ENCODE data around the gene MEF2C.

The MEF2C gene

GRCh38 chr5:88741964-88742363 is 141.0 kb downstream of the MEF2C start:
- DNase-seq = no peak
- intact Hi-C loops (cut with DNase I) = no loop called here

- no peak for DNase-seq
- intact Hi-C loops (cut with DNase I) = no loop called here
Measured at GRCh38 chr5:88740604-88741185, 142.3 kb downstream of the MEF2C start.

GRCh38 chr5:88736494-88736893 is 146.5 kb downstream of the MEF2C start:
- no peak for DNase-seq
- intact Hi-C loops (cut with DNase I) = no loop called here

GRCh38 chr5:88734983-88735382 is 148.0 kb downstream of the MEF2C start:
- DNase-seq = no peak
- intact Hi-C loops (cut with DNase I) = no loop called here

- intact Hi-C loops (cut with DNase I) = no loop called here
- DNase-seq = no peak
Measured at GRCh38 chr5:88734191-88734640, 148.8 kb downstream of the MEF2C start.

GRCh38 chr5:88732862-88733261 is 150.1 kb downstream of the MEF2C start:
- no peak for DNase-seq
- intact Hi-C loops (cut with DNase I) = no loop called here

GRCh38 chr5:88732181-88732633 is 150.8 kb downstream of the MEF2C start:
- DNase-seq = peak in 31 of 42 donors; percentile 6 to 81 (median 35)
- intact Hi-C loops (cut with DNase I) = no loop called here

GRCh38 chr5:88729829-88730182 is 153.2 kb downstream of the MEF2C start:
- intact Hi-C loops (cut with DNase I) = no loop called here

GRCh38 chr5:88729084-88729828 is 153.7 kb downstream of the MEF2C start:
- DNase-seq = peak in 41 of 42 donors; percentile 16 to 93 (median 76)
- intact Hi-C loops (cut with DNase I) = no loop called here

More at GRCh38 chr5:88729829-88730182, 153.2 kb downstream of the MEF2C start:
- no peak for DNase-seq

GRCh38 chr5:88727705-88728313 is 155.2 kb downstream of the MEF2C start:
- intact Hi-C loops (cut with DNase I) = no loop called here

GRCh38 chr5:88725454-88725853 is 157.5 kb downstream of the MEF2C start:
- intact Hi-C loops (cut with DNase I) = no loop called here

More at GRCh38 chr5:88727705-88728313, 155.2 kb downstream of the MEF2C start:
- DNase-seq = no peak

GRCh38 chr5:88724201-88724600 is 158.8 kb downstream of the MEF2C start:
- no peak for DNase-seq
- intact Hi-C loops (cut with DNase I) = no loop called here

More at GRCh38 chr5:88725454-88725853, 157.5 kb downstream of the MEF2C start:
- DNase-seq = no peak

GRCh38 chr5:88722546-88723073 is 160.4 kb downstream of the MEF2C start:
- intact Hi-C loops (cut with DNase I) = no loop called here

GRCh38 chr5:88719434-88719833 is 163.6 kb downstream of the MEF2C start:
- intact Hi-C loops (cut with DNase I) = no loop called here
- no peak for DNase-seq

More at GRCh38 chr5:88722546-88723073, 160.4 kb downstream of the MEF2C start:
- no peak for DNase-seq

- DNase-seq = no peak
- intact Hi-C loops (cut with DNase I) = no loop called here
Measured at GRCh38 chr5:88718736-88719135, 164.2 kb downstream of the MEF2C start.

GRCh38 chr5:88716101-88716500 is 166.9 kb downstream of the MEF2C start:
- intact Hi-C loops (cut with DNase I) = no loop called here

GRCh38 chr5:88715503-88715902 is 167.5 kb downstream of the MEF2C start:
- no peak for DNase-seq
- intact Hi-C loops (cut with DNase I) = no loop called here

More at GRCh38 chr5:88716101-88716500, 166.9 kb downstream of the MEF2C start:
- DNase-seq = no peak

GRCh38 chr5:88713818-88714217 is 169.2 kb downstream of the MEF2C start:
- intact Hi-C loops (cut with DNase I) = no loop called here
- no peak for DNase-seq

- intact Hi-C loops (cut with DNase I) = no loop called here
- no peak for DNase-seq
Measured at GRCh38 chr5:88708682-88709398, 174.1 kb downstream of the MEF2C start.
